HCT116 (cell line): ENCODE results near the gene DMKN. TPM values are rescaled to one million over a fixed set of nuclear protein-coding genes. Genes with fewer than 3 reads are reported as not detected.

Experiments used
- ATAC-seq: fragments of 200-7000 bp; cut with Tn5 transposase; 2 replicates; pipeline ENCODE4 v1.9.1; 2020; ENCODE audit warnings: mild to moderate bottlenecking, moderate library complexity
- BruUV-seq: library from RNA; stranded (reverse); fragments of 400-500 nt; replicated peaks from 2 replicates; lab custom pipeline; 2021; lab: Mats Ljungman, UMichigan
- CTCF ChIA-PET: fragments of 300-600 bp; sonication (Branson Sonifier 250); formaldehyde crosslinking; loops from one replicate; lab custom pipeline; 2021; ENCODE audit warnings: antibody characterized with exemption; lab: Charles Lee
- POLR2A ChIA-PET: fragments of 300-600, 350-600 bp; sonication (Branson Sonifier 250); formaldehyde crosslinking; loops from one replicate; lab custom pipeline; 2021; ENCODE audit warnings: antibody characterized with exemption; lab: Charles Lee
- RAD21 ChIA-PET, 2 experiments: fragments of 300-600 bp; sonication (Branson Sonifier 250); formaldehyde crosslinking; loops; one replicate each; lab custom pipeline; 2023; ENCODE audit warnings: low total read pairs in 2 of 2; ENCODE audit not compliant: uncharacterized antibody in 2 of 2, unreplicated experiment in 2 of 2, low non-redundant PET in 1 of 2; lab: Charles Lee
- DNase-seq: peaks from one replicate; pipeline ENCODE4 v3.0.0-alpha.2; 2010; ENCODE audit warnings: low read depth, low spot score
- H2AFZ ChIP-seq: fragments of 200-600 bp; shearing (Covaris generic), sonication (generic); 2 replicates; pipeline ENCODE4 v1.6.1; 2017; ENCODE audit warnings: low read depth, mixed run types, mixed read lengths, antibody characterized with exemption, low read length; ENCODE audit not compliant: poor library complexity, severe bottlenecking
- H3K27ac ChIP-seq: 2 replicates; pipeline ENCODE4 v1.5.1; 2012; ENCODE audit warnings: low read depth, low read length
- H3K27me3 ChIP-seq: fragments of 200-600 bp; sonication (generic); 2 replicates; pipeline ENCODE4 v1.6.1; 2016; ENCODE audit warnings: mixed run types, low read length, mixed read lengths; ENCODE audit not compliant: insufficient read depth
- H3K36me3 ChIP-seq, 2 experiments: fragments of 200-500 bp in 1 of 2; fragments of 200-600 bp in 1 of 2; sonication (Bioruptor generic) in 1 of 2; sonication (generic) in 1 of 2; 2 replicates each; pipeline versions ENCODE4 v1.5.1 to v1.6.1; 2014 to 2016; ENCODE audit warnings: low read length in 2 of 2, inconsistent platforms in 1 of 2, mixed read lengths in 1 of 2, mixed run types in 1 of 2; ENCODE audit not compliant: insufficient read depth in 2 of 2, control insufficient read depth in 1 of 2
- H3K4me1 ChIP-seq, 2 experiments: fragments of 200-600 bp in 1 of 2; sonication (generic) in 1 of 2; 2 replicates each; pipeline versions ENCODE4 v1.5.1 to v1.6.1; 2012 to 2017; ENCODE audit warnings: low read length in 2 of 2, inconsistent platforms in 1 of 2, mild to moderate bottlenecking in 1 of 2, mixed read lengths in 1 of 2, mixed run types in 1 of 2, moderate library complexity in 1 of 2; ENCODE audit not compliant: insufficient read depth in 2 of 2, control insufficient read depth in 1 of 2
- H3K4me2 ChIP-seq: fragments of 200-600 bp; sonication (generic); 2 replicates; pipeline ENCODE4 v1.6.1; 2017; ENCODE audit warnings: mixed run types, low read length, mixed read lengths
- H3K4me3 ChIP-seq, 2 experiments: fragments of 200-600 bp in 1 of 2; sonication (generic) in 1 of 2; replicated peaks in 1 of 2; 2 replicates each; pipeline ENCODE4 v1.5.1; 2011 to 2016; ENCODE audit warnings: low read length in 2 of 2, control low read depth in 1 of 2, low read depth in 1 of 2, mild to moderate bottlenecking in 1 of 2, mixed read lengths in 1 of 2, mixed run types in 1 of 2
- H3K79me2 ChIP-seq: fragments of 200-600 bp; sonication (generic); 2 replicates; pipeline ENCODE4 v1.6.1; 2017; ENCODE audit warnings: mild to moderate bottlenecking, mixed run types, low read length, moderate library complexity, mixed read lengths; ENCODE audit not compliant: insufficient read depth
- H3K9ac ChIP-seq: fragments of 200-600 bp; sonication (generic); 2 replicates; pipeline ENCODE4 v1.6.1; 2016; ENCODE audit warnings: low read length, mixed read lengths
- H3K9me2 ChIP-seq: fragments of 200-600 bp; sonication (generic), shearing (Covaris generic); 2 replicates; pipeline ENCODE4 v1.6.1; 2017; ENCODE audit warnings: mixed run types, mild to moderate bottlenecking, moderate library complexity; ENCODE audit not compliant: insufficient read depth
- H3K9me3 ChIP-seq, 2 experiments: fragments of 200-500 bp in 1 of 2; fragments of 200-600 bp in 1 of 2; sonication (Bioruptor generic) in 1 of 2; sonication (generic) in 1 of 2; 2 replicates each; pipeline ENCODE4 v1.6.1; 2014 to 2017; ENCODE audit warnings: low read length in 2 of 2, mixed read lengths in 2 of 2, inconsistent platforms in 1 of 2, low read depth in 1 of 2, mild to moderate bottlenecking in 1 of 2, mixed run types in 1 of 2, moderate library complexity in 1 of 2; ENCODE audit not compliant: control insufficient read depth in 1 of 2, insufficient read depth in 1 of 2
- H4K20me1 ChIP-seq: fragments of 200-600 bp; sonication (generic), shearing (Covaris generic); 2 replicates; pipeline ENCODE4 v1.6.1; 2017; ENCODE audit warnings: mixed run types, mild to moderate bottlenecking, moderate library complexity; ENCODE audit not compliant: insufficient read depth
- CBX3 ChIP-seq: IDR thresholded peaks from 2 replicates; pipeline ENCODE4 v1.6.1; 2012; ENCODE audit warnings: low read depth
- CTCF ChIP-seq, 3 experiments: fragments of 200-600 bp in 1 of 3; sonication (generic) in 1 of 3; IDR thresholded peaks in 2 of 3; conservative IDR thresholded peaks in 1 of 3; 2 replicates each; pipeline ENCODE4 v1.5.1; 2012 to 2017; ENCODE audit warnings: low read depth in 2 of 3, low read length in 2 of 3, antibody characterized with exemption in 1 of 3, borderline replicate concordance in 1 of 3, control low read depth in 1 of 3, mild to moderate bottlenecking in 1 of 3, mixed read lengths in 1 of 3, mixed run types in 1 of 3, moderate library complexity in 1 of 3; ENCODE audit not compliant: insufficient read depth in 1 of 3
- EZH2 ChIP-seq: fragments of 200-600 bp; sonication (generic); IDR thresholded peaks from 2 replicates; pipeline ENCODE4 v1.6.1; 2017; ENCODE audit warnings: antibody characterized with exemption, mixed run types
- EZH2phosphoT487 ChIP-seq: fragments of 200-600 bp; IDR thresholded peaks from 2 replicates; pipeline ENCODE4 v1.6.1; 2018; ENCODE audit warnings: antibody characterized with exemption, borderline replicate concordance
- JUND ChIP-seq: IDR thresholded peaks from 2 replicates; pipeline ENCODE4 v1.6.1; 2012
- MAX ChIP-seq: IDR thresholded peaks from 2 replicates; pipeline ENCODE4 v1.6.1; 2012
- POLR2A ChIP-seq: IDR thresholded peaks from 2 replicates; pipeline ENCODE4 v1.7.0; 2011; ENCODE audit warnings: borderline replicate concordance; ENCODE audit not compliant: insufficient read depth, insufficient read length; ENCODE audit errors: extremely low read depth
- REST ChIP-seq: IDR thresholded peaks from 2 replicates; pipeline ENCODE4 v1.6.1; 2012; ENCODE audit warnings: low read depth
- SIN3A ChIP-seq: IDR thresholded peaks from 2 replicates; pipeline ENCODE4 v1.6.1; 2012; ENCODE audit warnings: low read depth
- SP1 ChIP-seq: IDR thresholded peaks from 2 replicates; pipeline ENCODE4 v1.6.1; 2012; ENCODE audit warnings: low read depth
- SRF ChIP-seq: IDR thresholded peaks from 2 replicates; pipeline ENCODE4 v1.6.1; 2012; ENCODE audit warnings: low read depth
- TCF7L2 ChIP-seq: IDR thresholded peaks from 2 replicates; pipeline ENCODE4 v1.7.0; 2011; ENCODE audit warnings: borderline replicate concordance, inconsistent platforms; ENCODE audit not compliant: insufficient read depth, insufficient read length; ENCODE audit errors: extremely low read depth
- YY1 ChIP-seq: IDR thresholded peaks from 2 replicates; pipeline ENCODE4 v1.6.1; 2011; ENCODE audit warnings: low read length, low read depth, moderate library complexity, mild to moderate bottlenecking; ENCODE audit not compliant: insufficient replicate concordance; ENCODE audit errors: extremely low read depth
- ZFX ChIP-seq: fragments of 450-650 bp; IDR thresholded peaks from 2 replicates; pipeline ENCODE4 v1.6.1; 2017
- ZNF274 ChIP-seq: fragments of 200-500 bp; sonication (Bioruptor generic); IDR thresholded peaks from 2 replicates; pipeline ENCODE4 v1.6.1; 2014; ENCODE audit warnings: mild to moderate bottlenecking, low read depth, low read length, inconsistent platforms
- intact Hi-C: fragments of 100-400 bp; cut with micrococcal nuclease; formaldehyde crosslinking; loops from 2 replicates; pipeline ENCODE4 v1.10.0; 2022
- total RNA-seq: library from RNA; stranded (reverse); gene quantifications from one replicate; pipeline ENCODE4 v1.2.1, GENCODE V29; 2021; ENCODE audit not compliant: unreplicated experiment

Gene DMKN
- total RNA-seq, 1 experiment from 2014 or later, result 246 TPM

GRCh38 chr19:35490364-35490763 is 23.1 kb downstream of the DMKN start, which contains the start of gene KRTDAP:
Gene KRTDAP (minus strand): TSS chr19:35490464. CDS start chr19:35490442, 22 bp downstream.
- intact Hi-C loops, result no loop called here
- H3K9me2 ChIP-seq, result no peaks in the 10 kb centered on the region
- POLR2A ChIA-PET, result interaction anchor here (1.2 kb wide), 1 partner anchor 20 kb away, joined by 4 read pairs; no protein-coding TSS in a partner anchor
- H3K9me3 ChIP-seq, result no peaks in the 10 kb centered on the region
- CTCF ChIA-PET, result interaction anchor here (0.9 kb wide), 1 partner anchor 138 kb away, joined by 3 read pairs; no protein-coding TSS in a partner anchor
- BruUV-seq, result no TSS peak
- RAD21 ChIA-PET, result no interaction called here
- no peak within 1 kb of the TSS for H3K27ac ChIP-seq
- TF ChIP-seq SRF, result no peak
- no peak for TF ChIP-seq SP1
- no peak for TF ChIP-seq MAX
- TF ChIP-seq POLR2A, result no peak
- TF ChIP-seq EZH2, result no peak
- no peak for TF ChIP-seq JUND
- no peak for TF ChIP-seq TCF7L2
- no peak for TF ChIP-seq EZH2phosphoT487
- TF ChIP-seq, all 23 proteins: peak for 0
- Histone ChIP-seq H4K20me1 (no peaks in the 10 kb centered on the region), H3K79me2 (no peaks in the 10 kb centered on the region), H3K27me3 (peaks cover 9% of the 10 kb centered on the region), H3K4me3 (no peak within 1 kb of the TSS), H3K36me3 (no peaks in the 10 kb centered on the region), H3K9ac (no peak within 1 kb of the TSS), H3K4me1 (peaks cover 4 to 5% of the 10 kb centered on the region in 2 experiments; a peak in 3 of 4 replicates), H2AFZ (no peak within 1 kb of the TSS), H3K4me2 (no peak within 1 kb of the TSS)
- ATAC-seq (no peak), DNase-seq (no peak)

DNA sequence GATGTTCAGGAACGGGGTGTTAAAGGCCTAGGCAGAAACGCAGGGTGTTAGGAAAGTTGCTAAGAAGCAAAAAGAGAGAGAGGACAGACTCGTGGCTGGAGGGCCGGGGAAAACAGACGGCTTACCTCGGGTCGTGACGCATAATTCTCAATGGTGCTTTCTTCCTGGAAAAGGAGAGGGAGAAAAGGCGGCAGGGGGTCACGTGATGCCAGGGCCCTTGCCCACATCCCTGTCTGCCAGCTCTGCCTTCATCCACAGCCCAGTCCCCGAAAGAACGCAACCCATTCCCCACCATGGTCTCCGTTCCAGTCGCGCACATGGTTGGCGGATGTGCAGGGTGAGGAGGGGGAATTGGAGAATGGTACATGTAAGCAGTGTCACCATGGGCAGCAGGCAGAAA is 24.8 kb downstream of the DMKN start:
- POLR2A ChIA-PET, result no interaction called here
- RAD21 ChIA-PET, result no interaction called here
- intact Hi-C loops, result no loop called here
- Histone ChIP-seq H3K4me2 (no peak overlapping the region), H3K4me3 (no peak overlapping the region), H3K9me3 (no peaks in the 10 kb centered on the region), H3K36me3 (no peaks in the 10 kb centered on the region), H3K27ac (no peak overlapping the region), H3K27me3 (peaks cover 9% of the 10 kb centered on the region), H3K79me2 (no peaks in the 10 kb centered on the region), H4K20me1 (no peaks in the 10 kb centered on the region), H3K9me2 (no peaks in the 10 kb centered on the region), H2AFZ (no peak overlapping the region), H3K4me1 (no peaks in the 10 kb centered on the region), H3K9ac (no peak overlapping the region)
- CTCF ChIA-PET, result no interaction called here
- no TSS peak for BruUV-seq
- DNase-seq, result no peak
- no peak for ATAC-seq
- TF ChIP-seq CTCF (IDR thresholded peaks at IDR 0.05 in 2 of 3, conservative IDR thresholded peaks at IDR 0.05 in 1 of 3; ENCODE audit: borderline replicate concordance in 1 of 3, insufficient read depth in 1 of 3, low read depth in 2 of 3, low read length in 2 of 3) (no peak), YY1 (no peak), TCF7L2 (no peak), MAX (no peak), SIN3A (no peak), CBX3 (no peak), ZNF274 (no peak), EZH2phosphoT487 (no peak), ZFX (no peak), REST (no peak), POLR2A (no peak)
